HG02571 (cell line): ENCODE data around the gene PTPRC.

Source experiments
- ATAC-seq: cut with Tn5 transposase; IDR thresholded peaks from one replicate; pipeline ENCODE4 v1.9.1; 2021; ENCODE audit warnings: mild to moderate bottlenecking, moderate library complexity; ENCODE audit not compliant: unreplicated experiment

PTPRC gene

DNA sequence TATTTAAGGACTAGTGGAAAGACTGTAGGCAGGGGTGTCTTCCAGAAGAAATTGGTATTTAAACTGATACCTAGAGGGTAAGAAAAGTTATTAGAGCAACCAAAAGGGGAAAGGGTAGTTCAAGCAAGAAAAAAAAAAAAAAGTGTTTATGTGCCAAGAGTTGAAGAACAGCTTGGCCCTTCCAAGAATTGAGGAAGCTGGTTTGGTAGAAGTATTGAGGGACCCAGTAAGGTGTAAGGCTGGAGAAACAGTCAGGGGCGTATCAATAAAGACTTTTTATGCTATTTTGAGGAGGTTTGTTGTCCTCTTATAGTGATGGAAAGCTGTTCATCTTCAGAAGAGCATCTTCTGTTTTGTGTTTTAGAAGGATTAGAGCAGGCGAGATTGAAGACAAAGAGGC lies 108.3 kb downstream of the PTPRC start:
- no peak for ATAC-seq

DNA sequence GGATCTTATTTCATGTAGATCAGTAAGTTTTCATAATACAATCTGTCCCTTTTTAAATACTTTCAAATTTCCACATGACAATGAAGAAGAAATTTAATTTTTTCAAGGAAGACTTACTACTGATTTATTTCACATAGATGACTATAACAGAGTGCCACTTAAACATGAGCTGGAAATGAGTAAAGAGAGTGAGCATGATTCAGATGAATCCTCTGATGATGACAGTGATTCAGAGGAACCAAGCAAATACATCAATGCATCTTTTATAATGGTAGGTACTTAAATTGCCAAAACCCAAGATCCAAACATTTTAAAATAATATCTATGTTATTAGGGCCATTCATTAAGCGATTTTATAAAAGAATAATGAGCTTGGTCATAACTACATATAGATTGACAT lies 110.4 kb downstream of the PTPRC start:
- ATAC-seq: no peak

DNA sequence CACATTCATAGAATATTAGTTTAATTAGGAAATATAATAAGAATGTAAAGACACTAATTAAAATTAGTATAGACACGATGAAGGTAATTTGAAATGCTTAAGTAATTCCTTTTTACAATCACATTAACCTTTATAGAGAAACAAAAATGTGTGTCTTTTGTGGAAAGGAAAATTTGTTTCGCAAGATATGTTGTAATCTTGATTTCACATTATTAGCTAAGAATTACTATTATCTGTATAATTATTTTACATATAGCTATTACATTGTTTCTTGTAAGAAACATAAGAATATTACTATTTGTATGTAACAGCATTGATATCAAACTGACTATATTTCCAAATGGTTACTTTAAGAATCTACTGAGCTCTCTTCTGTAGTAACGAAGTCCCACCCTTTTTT lies 111.2 kb downstream of the PTPRC start:
- no peak for ATAC-seq

DNA sequence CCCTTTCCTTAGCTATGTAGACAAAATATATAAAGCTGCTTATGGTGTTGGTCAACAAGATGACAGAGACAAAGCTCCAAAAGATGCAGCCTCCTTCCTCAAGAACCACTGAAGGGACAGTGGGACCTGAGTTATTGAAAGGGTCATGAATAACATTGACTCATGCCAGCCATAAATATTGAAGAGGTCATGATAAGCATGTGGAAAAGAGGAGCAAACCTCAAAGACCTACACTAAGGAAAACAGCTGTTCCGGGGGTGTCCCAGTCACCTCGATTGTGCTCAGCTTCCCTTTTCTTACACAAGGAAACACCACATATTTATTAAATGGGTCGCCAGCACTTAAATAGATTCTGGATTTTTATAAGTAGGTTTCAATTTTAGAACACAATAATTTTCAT lies 112.9 kb downstream of the PTPRC start:
- no peak for ATAC-seq

DNA sequence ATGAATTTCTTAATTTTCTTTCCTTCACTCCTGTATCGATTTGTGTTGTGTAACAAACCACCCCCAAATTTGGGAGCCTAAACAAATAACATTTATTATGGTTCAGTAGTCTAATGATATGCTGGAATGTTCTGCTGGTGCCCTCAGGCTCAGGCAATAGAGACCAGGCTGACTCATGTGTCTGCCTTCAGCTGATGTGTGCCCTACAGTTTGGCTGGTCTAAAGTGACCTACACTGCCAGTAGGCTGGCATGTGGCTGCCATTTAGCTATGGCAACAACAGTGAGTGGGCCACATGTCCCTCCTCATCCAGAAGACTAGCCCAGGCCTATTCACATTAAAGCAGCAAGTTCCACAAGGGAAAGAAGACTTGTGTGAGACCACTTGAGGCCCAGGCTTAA lies 115.8 kb downstream of the PTPRC start:
- no peak for ATAC-seq

GRCh38 chr1:198755715-198756114 lies 116.9 kb downstream of the PTPRC start:
- ATAC-seq: no peak

DNA sequence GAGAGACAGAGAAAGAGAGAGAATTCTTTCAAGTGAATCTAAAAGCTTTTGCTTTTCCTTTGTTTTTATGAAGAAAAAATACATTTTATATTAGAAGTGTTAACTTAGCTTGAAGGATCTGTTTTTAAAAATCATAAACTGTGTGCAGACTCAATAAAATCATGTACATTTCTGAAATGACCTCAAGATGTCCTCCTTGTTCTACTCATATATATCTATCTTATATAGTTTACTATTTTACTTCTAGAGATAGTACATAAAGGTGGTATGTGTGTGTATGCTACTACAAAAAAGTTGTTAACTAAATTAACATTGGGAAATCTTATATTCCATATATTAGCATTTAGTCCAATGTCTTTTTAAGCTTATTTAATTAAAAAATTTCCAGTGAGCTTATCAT lies 117.6 kb downstream of the PTPRC start:
- ATAC-seq: no peak

DNA sequence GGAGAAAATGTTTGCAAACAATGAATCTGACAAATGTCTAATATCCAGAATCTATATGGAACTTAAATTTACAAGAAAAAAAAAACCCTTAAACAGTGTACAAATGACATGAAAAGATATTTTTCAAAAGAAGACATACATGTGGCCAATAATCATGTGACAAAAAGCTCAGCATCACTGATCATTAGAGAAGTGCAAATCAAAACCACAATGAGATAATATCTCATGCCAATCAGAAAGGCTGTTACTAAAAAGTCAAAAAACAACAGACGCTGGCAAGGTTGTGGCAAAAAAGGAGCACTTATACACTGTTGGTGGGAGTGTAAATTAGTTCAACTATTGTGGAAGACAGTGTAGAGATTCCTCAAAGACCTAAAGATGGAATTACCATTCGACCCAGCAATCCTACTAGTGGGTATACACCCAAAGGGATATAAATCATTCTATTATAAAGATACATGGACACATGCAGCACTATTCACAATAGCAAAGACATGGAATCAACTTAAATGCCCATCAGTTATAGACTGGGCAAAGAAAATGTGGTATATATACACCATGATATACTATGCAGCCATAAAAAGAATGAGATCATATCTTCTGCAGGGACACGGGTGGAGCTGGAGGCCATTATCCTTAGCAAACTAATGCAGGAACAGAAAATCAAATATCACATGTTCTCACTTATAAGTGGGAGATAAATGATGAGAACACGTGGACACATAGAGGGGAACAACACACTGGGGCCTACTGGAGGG lies 123.2 kb downstream of the PTPRC start:
- no peak for ATAC-seq

DNA sequence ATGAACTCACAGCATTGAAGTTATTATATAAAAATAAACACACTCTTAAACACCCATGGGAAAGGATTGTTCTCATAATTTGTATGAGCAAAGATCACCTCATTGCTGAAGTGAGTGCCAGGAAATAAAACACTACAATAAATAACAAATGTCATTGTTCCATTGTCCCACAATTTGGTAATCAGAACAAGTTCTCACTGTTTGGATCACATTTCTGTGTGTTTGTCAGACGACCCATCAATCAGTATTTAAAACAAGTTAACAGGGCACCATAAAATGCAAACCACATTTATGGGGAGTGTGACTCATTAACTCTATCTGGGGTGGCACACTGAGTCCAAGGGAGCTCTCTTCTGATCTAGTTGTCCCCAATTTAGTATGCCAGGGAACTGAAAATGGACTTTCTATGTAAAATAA lies 124.5 kb downstream of the PTPRC start:
- no peak for ATAC-seq

GRCh38 chr1:198764748-198765147 lies 125.9 kb downstream of the PTPRC start:
- ATAC-seq: no peak

GRCh38 chr1:198765416-198765815 lies 126.6 kb downstream of the PTPRC start:
- ATAC-seq: no peak

GRCh38 chr1:198771563-198772153 lies 132.8 kb downstream of the PTPRC start:
- ATAC-seq: no peak

DNA sequence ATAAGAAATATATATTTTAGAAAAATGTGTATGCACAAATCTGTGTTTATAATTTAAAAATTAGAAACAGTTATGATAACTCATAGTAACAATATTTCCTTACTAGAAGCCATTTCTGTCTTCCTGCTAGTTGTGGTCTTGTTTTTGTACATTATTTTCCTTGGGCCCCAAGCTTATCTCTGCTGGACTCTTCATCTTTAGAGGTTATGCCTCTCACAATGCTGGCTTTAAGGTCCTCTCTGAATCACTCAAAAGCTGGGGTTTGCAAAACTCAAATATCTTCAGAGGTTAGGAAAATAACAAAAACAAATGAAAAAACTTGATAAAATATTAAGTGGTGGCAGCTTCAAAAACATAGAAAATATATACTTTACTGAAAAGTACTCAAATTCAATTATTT lies 133.8 kb downstream of the PTPRC start:
- no peak for ATAC-seq

DNA sequence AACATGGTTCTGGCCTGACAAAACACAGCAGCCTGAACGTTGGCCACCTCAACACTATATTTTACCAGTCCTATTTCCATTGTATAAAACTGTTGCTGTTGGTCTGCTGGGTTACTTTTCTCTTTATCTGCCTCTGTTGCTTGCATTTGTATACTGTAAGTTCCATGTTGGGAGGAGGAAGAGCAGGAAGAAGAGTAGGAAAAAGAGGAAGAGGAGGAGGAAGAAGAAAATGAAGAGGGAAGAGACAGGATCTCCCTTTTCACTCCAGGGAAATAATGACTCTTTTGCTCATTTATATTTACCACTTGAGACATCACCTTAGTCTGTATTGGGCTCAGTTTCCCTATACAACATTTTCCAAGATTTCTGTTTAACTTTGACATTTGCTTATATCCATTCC lies 134.2 kb downstream of the PTPRC start:
- no peak for ATAC-seq

DNA sequence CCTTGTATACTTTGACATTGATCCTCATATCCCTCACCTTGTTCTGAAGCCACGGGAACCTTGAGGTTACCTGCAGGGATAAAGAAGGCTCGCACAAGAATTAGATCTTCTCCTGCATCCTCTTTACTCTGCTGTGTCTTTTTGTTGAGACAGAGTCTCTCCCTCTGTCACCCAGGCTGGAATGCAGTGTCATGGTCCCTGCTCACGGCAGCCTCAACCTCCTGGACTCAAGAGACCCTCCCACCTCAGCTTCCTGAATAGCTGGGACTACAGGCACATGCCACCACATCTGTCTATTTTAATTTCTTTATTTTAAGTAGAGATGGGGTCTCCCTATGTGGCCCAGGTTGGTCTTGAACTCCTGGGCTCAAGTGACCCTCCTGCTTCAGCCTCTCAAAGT lies 134.7 kb downstream of the PTPRC start:
- ATAC-seq: no peak

GRCh38 chr1:198774421-198774820 lies 135.6 kb downstream of the PTPRC start:
- no peak for ATAC-seq

DNA sequence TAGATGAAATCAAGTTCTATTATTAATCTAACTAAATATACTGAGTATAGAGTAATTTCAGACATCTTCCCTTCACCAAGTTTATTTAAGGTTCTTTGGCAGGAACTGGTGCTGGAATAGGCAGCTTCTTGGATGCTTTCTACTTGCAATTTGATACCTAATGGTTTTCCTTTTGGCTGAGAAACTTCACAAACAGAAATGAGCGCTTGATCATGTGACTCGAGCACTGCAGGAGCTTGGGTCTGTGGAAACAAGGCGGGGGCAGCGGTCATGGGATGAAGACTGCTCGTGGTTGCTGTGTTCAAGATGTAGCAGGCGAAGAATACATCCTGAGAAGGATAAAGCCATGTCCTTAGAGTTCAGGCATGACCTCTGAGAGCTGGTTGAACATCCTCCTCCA lies 136.8 kb downstream of the PTPRC start:
- no peak for ATAC-seq

DNA sequence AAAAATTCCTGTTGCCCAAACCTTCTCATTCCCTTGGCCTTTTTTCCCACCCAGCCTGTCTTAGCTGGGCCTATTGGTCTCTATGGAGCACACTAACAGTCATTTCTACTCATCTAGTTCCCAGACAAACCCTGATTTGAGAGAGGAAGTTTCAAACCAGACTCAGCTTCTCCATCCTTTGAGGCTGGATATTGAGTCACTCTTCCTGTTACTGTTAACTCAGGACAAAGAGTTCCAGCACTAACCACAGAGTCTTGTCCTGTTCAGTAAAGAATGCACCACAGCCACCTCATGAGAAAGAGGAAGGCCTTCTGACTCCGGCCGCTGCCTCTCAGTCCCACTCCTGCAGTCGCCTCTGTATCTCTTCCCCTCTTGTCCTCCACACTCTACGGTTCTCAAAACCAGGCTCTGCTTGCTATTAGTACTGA lies 137.8 kb downstream of the PTPRC start:
- ATAC-seq: no peak

GRCh38 chr1:198778049-198778448 lies 139.2 kb downstream of the PTPRC start:
- ATAC-seq: no peak

- ATAC-seq: no peak
These were observed 141.5 kb downstream of the PTPRC start for GRCh38 chr1:198780376-198780775.

GRCh38 chr1:198788561-198789064 lies 149.8 kb downstream of the PTPRC start:
- ATAC-seq: no peak

GRCh38 chr1:198793714-198794113 lies 154.9 kb downstream of the PTPRC start:
- no peak for ATAC-seq

- no peak for ATAC-seq
These were observed 155.7 kb downstream of the PTPRC start for GRCh38 chr1:198794498-198794897.
